H1 (cell line): ENCODE data around the gene ARHGAP22. TPM values are rescaled to one million over a fixed set of nuclear protein-coding genes. Genes with fewer than 3 reads are reported as not detected.

Experiments used
- CTCF ChIA-PET: fragments of 300-600 bp; sonication (Branson Sonifier 250); formaldehyde crosslinking; loops from one replicate; lab custom pipeline; 2021; ENCODE audit not compliant: partially characterized antibody; lab: Charles Lee
- POLR2A ChIA-PET: fragments of 300-600 bp; sonication (Branson Sonifier 250); formaldehyde crosslinking; loops from one replicate; lab custom pipeline; 2021; ENCODE audit warnings: inconsistent platforms; ENCODE audit not compliant: partially characterized antibody; lab: Charles Lee
- DNase-seq, 2 experiments: peaks; one replicate each; pipeline versions ENCODE4 v3.0.0 to v3.0.0-alpha.2; 2010 to 2022; ENCODE audit warnings: low spot score in 2 of 2, low read depth in 1 of 2, mixed read lengths in 1 of 2
- FAIRE-seq: peaks from 2 replicates; lab custom pipeline; 2011; peaks lifted over from hg19 to GRCh38; lab: Jason Lieb, UNC
- H2AFZ ChIP-seq: 2 replicates; pipeline ENCODE4 v1.8.1; 2012; ENCODE audit warnings: low read length, inconsistent platforms
- H2AK5ac ChIP-seq: 2 replicates; pipeline ENCODE4 v1.6.1; 2013; ENCODE audit warnings: low read depth, low read length
- H2BK120ac ChIP-seq: replicated peaks from 2 replicates; pipeline ENCODE3; 2013; ENCODE audit warnings: low read depth, low read length, inconsistent platforms
- H2BK12ac ChIP-seq: 2 replicates; pipeline ENCODE4 v1.6.1; 2013; ENCODE audit warnings: low read depth, low read length
- H2BK15ac ChIP-seq: 2 replicates; pipeline ENCODE4 v1.6.1; 2013; ENCODE audit warnings: low read length
- H2BK20ac ChIP-seq: 2 replicates; pipeline ENCODE4 v1.6.1; 2013; ENCODE audit warnings: low read length
- H2BK5ac ChIP-seq: 2 replicates; pipeline ENCODE4 v1.6.1; 2013; ENCODE audit warnings: low read depth, low read length
- H3K14ac ChIP-seq: 2 replicates; pipeline ENCODE4 v1.6.1; 2013; ENCODE audit warnings: inconsistent platforms; ENCODE audit not compliant: insufficient read length
- H3K18ac ChIP-seq: 2 replicates; pipeline ENCODE4 v1.6.1; 2013; ENCODE audit warnings: low read length; ENCODE audit errors: extremely low read depth
- H3K23ac ChIP-seq: 2 replicates; pipeline ENCODE4 v1.6.1; 2013; ENCODE audit warnings: inconsistent platforms; ENCODE audit not compliant: insufficient read length
- H3K23me2 ChIP-seq: 2 replicates; pipeline ENCODE4 v1.6.1; 2013; ENCODE audit warnings: low read depth, low read length
- H3K27ac ChIP-seq: 2 replicates; pipeline ENCODE4 v1.6.1; 2011; ENCODE audit warnings: low read depth, low read length, inconsistent platforms
- H3K27me3 ChIP-seq, 4 experiments: replicated peaks in 1 of 4; 1 replicate in 1 of 4; 2 replicates in 3 of 4; pipeline versions ENCODE4 v1.6.1 to v1.8.1; 2011 to 2013; ENCODE audit warnings: low read length in 3 of 4, mild to moderate bottlenecking in 3 of 4, inconsistent platforms in 2 of 4, mixed read lengths in 2 of 4, moderate library complexity in 1 of 4; ENCODE audit not compliant: control insufficient read depth in 3 of 4, insufficient read depth in 3 of 4; ENCODE audit errors: extremely low read depth in 1 of 4
- H3K36me3 ChIP-seq, 4 experiments: 2 replicates each; pipeline versions ENCODE4 v1.6.1 to v1.8.1; 2011 to 2013; ENCODE audit warnings: mild to moderate bottlenecking in 4 of 4, low read length in 3 of 4, moderate library complexity in 2 of 4, control low read depth in 1 of 4, inconsistent platforms in 1 of 4; ENCODE audit not compliant: insufficient read depth in 4 of 4, control insufficient read depth in 2 of 4
- H3K4ac ChIP-seq: replicated peaks from 2 replicates; pipeline ENCODE3; 2013; ENCODE audit warnings: low read length, low read depth, mixed read lengths, inconsistent platforms; ENCODE audit not compliant: insufficient read length
- H3K4me1 ChIP-seq, 4 experiments: replicated peaks in 1 of 4; 1 replicate in 1 of 4; 2 replicates in 3 of 4; pipeline versions ENCODE4 v1.6.1 to v1.8.1; 2011 to 2013; ENCODE audit warnings: low read length in 3 of 4, inconsistent platforms in 2 of 4, mixed read lengths in 1 of 4; ENCODE audit not compliant: insufficient read depth in 4 of 4, control insufficient read depth in 3 of 4
- H3K4me2 ChIP-seq, 2 experiments: 2 replicates each; pipeline versions ENCODE4 v1.6.1 to v1.8.1; 2011 to 2013; ENCODE audit warnings: low read depth in 2 of 2, low read length in 2 of 2, control low read depth in 1 of 2, inconsistent platforms in 1 of 2, mild to moderate bottlenecking in 1 of 2; ENCODE audit not compliant: insufficient read depth in 1 of 2
- H3K4me3 ChIP-seq, 4 experiments: fragments of 200-600, 300-600 bp in 1 of 4; sonication (generic), shearing (Covaris generic), sonication (Bioruptor Twin) in 1 of 4; 2 replicates each; pipeline versions ENCODE4 v1.5.1 to v1.8.1; 2011 to 2016; ENCODE audit warnings: low read length in 4 of 4, low read depth in 3 of 4, control low read depth in 2 of 4, inconsistent platforms in 2 of 4, mild to moderate bottlenecking in 2 of 4, mixed read lengths in 1 of 4, moderate library complexity in 1 of 4; ENCODE audit not compliant: insufficient read depth in 2 of 4; ENCODE audit errors: extremely low read depth in 1 of 4
- H3K56ac ChIP-seq: replicated peaks from 2 replicates; pipeline ENCODE3; 2013; ENCODE audit warnings: low read depth, mild to moderate bottlenecking, mixed read lengths, low read length, inconsistent platforms; ENCODE audit not compliant: insufficient read length
- H3K79me1 ChIP-seq: 2 replicates; pipeline ENCODE4 v1.6.1; 2013; ENCODE audit warnings: low read depth, low read length, control low read depth
- H3K79me2 ChIP-seq, 2 experiments: 2 replicates each; pipeline versions ENCODE4 v1.6.1 to v1.8.1; 2012 to 2013; ENCODE audit warnings: low read length in 2 of 2, mild to moderate bottlenecking in 2 of 2, inconsistent platforms in 1 of 2; ENCODE audit not compliant: insufficient read depth in 2 of 2, control insufficient read depth in 1 of 2
- H3K9ac ChIP-seq, 4 experiments: replicated peaks in 1 of 4; 1 replicate in 1 of 4; 2 replicates in 3 of 4; pipeline versions ENCODE4 v1.6.1 to v1.8.1; 2011 to 2013; ENCODE audit warnings: low read depth in 3 of 4, low read length in 3 of 4, control low read depth in 2 of 4, mild to moderate bottlenecking in 2 of 4, moderate library complexity in 2 of 4, inconsistent platforms in 1 of 4; ENCODE audit errors: extremely low read depth in 1 of 4
- H3K9me3 ChIP-seq, 2 experiments: 2 replicates each; pipeline versions ENCODE4 v1.6.1 to v1.8.1; 2012 to 2013; ENCODE audit warnings: mild to moderate bottlenecking in 2 of 2, moderate library complexity in 2 of 2, control low read depth in 1 of 2, inconsistent platforms in 1 of 2, low read depth in 1 of 2, low read length in 1 of 2, mixed read lengths in 1 of 2; ENCODE audit not compliant: insufficient read depth in 2 of 2
- H4K20me1 ChIP-seq, 2 experiments: replicated peaks in 1 of 2; 2 replicates each; pipeline versions ENCODE3 to v1.8.1; 2011 to 2013; ENCODE audit warnings: inconsistent platforms in 2 of 2, low read length in 2 of 2, mild to moderate bottlenecking in 1 of 2; ENCODE audit not compliant: insufficient read depth in 2 of 2, control insufficient read depth in 1 of 2
- H4K5ac ChIP-seq: 2 replicates; pipeline ENCODE4 v1.6.1; 2013; ENCODE audit warnings: low read length, low read depth, mixed read lengths, inconsistent platforms; ENCODE audit not compliant: insufficient read length
- H4K8ac ChIP-seq: 2 replicates; pipeline ENCODE4 v1.8.0; 2013; ENCODE audit warnings: mild to moderate bottlenecking, moderate library complexity, low read length, inconsistent platforms; ENCODE audit not compliant: insufficient read depth; ENCODE audit errors: extremely low read depth
- H4K91ac ChIP-seq: replicated peaks from 2 replicates; pipeline ENCODE3; 2013; ENCODE audit warnings: low read length, mixed read lengths, inconsistent platforms; ENCODE audit not compliant: insufficient read length
- EGR1 ChIP-seq: IDR thresholded peaks from 2 replicates; pipeline ENCODE4 v1.6.1; 2011; ENCODE audit warnings: low read depth, low read length, borderline replicate concordance
- JUN ChIP-seq: IDR thresholded peaks from 2 replicates; pipeline ENCODE4 v1.6.1; 2011; ENCODE audit warnings: low read depth, mild to moderate bottlenecking, improper control_type of control experiment, low read length
- MAFK ChIP-seq: IDR thresholded peaks from 2 replicates; pipeline ENCODE4 v1.6.1; 2012; ENCODE audit warnings: low read depth, mild to moderate bottlenecking, improper control_type of control experiment, low read length
- SUZ12 ChIP-seq: fragments of 200-600 bp; sonication (generic); IDR thresholded peaks from 2 replicates; pipeline ENCODE4 v1.6.1; 2012; ENCODE audit warnings: mild to moderate bottlenecking, inconsistent platforms, low read length, moderate library complexity, mixed read lengths
- WGBS, 2 experiments: shearing (Covaris generic) in 1 of 2; methylation state at CpG; one replicate each; pipeline versions ENCODE4 v1.1.6 to v1.1.7; 2013 to 2015; ENCODE audit warnings: low lambda C conversion rate in 2 of 2, mixed read lengths in 2 of 2, inconsistent platforms in 1 of 2, low coverage in 1 of 2, missing lambda C conversion rate in 1 of 2; ENCODE audit not compliant: insufficient replicate concordance in 2 of 2, insufficient coverage in 1 of 2, insufficient read length in 1 of 2; ENCODE audit errors: extremely low coverage in 1 of 2, missing lambda C conversion rate in 1 of 2; 5-methylcytosine and 5-hydroxymethylcytosine counted together
- polyA plus RNA-seq, 7 experiments: library from polyadenylated mRNA; depleted of rRNA in 3 of 7; stranded (reverse) in 5 of 7; unstranded in 2 of 7; fragments of >200 nt in 5 of 7; fragments of 200-250 nt in 2 of 7; gene quantifications; 1 replicate in 5 of 7; 2 replicates in 1 of 7; 4 replicates in 1 of 7; pipeline versions ENCODE4 v1.2.1 to v1.2.3, GENCODE V29; 2011 to 2013; ENCODE audit warnings: missing spikeins in 2 of 7, mixed read lengths in 2 of 7
- total RNA-seq: library from RNA; stranded (reverse); fragmentation: NEBNext Ultra II Directional; extraction: Animal tissue kit (Norgen Biotek cat#: 25700); gene quantifications from 2 replicates; pipeline ENCODE4 v1.2.1, GENCODE V29; 2021
- TF ChIP-seq, protein P1 (sequence below): IDR thresholded peaks from 2 replicates; pipeline ENCODE4 v1.6.1; 2012; ENCODE audit warnings: inconsistent platforms
- TF ChIP-seq, protein P2 (sequence below): IDR thresholded peaks from 2 replicates; pipeline ENCODE4 v1.6.1; 2012; ENCODE audit warnings: low read length, inconsistent platforms
- TF ChIP-seq, protein P3 (sequence below): IDR thresholded peaks from 2 replicates; pipeline ENCODE4 v1.6.1; 2012; ENCODE audit warnings: inconsistent platforms

The ARHGAP22 gene
- total and polyA plus RNA-seq, 2 of the 8 experiments (the other 6 are each of a cell fraction or from before 2014, with no cell fraction given), result 3.6 to 11.2 TPM

DNA sequence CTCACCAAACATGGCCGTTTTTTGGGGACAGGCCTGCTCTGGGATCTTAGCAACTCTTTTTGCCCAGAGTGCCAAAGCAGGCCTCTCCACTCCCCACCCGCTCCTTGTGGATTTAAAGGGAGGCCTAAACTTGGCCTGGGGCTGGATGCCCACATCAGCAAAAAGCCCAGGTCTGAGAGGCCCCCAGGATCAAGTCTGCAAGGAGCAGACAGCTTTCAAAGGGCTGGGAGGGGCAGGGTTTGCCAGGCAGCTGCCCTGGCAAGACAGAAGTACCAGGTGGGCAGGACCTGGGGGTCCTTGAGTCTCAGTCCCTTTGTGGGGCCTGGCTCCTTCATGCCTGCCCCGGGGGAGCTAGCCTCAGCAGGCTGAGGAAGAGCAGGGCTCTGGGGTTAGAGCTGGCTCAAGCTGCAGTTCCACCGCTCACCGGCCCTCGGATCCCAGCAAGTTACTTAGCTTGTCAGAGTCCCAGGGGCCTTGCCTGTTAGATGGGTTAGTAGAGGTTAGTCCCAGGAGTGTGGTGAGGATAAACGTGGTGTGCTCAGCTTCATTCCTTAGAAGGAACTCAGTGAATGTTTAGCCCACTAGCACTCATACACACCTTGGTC is 56.2 kb downstream of the ARHGAP22 start:
- Histone ChIP-seq H2BK12ac (no peak overlapping the region), H3K79me1 (no peaks in the 10 kb centered on the region), H3K14ac (no peak overlapping the region), H3K9ac (no peak overlapping the region), H2AK5ac (no peak overlapping the region), H3K23ac (no peak overlapping the region), H3K9me3 (no peaks in the 10 kb centered on the region; a peak in 1 of 4 replicates), H3K18ac (no peak overlapping the region), H4K91ac (no peak overlapping the region), H3K4ac (no peak overlapping the region), H3K79me2 (no peaks in the 10 kb centered on the region), H3K4me1 (peaks cover 0 to 8% (median 4%) of the 10 kb centered on the region in 4 experiments; a peak in 4 of 7 replicates), H4K5ac (no peak overlapping the region), H3K27me3 (no peaks in the 10 kb centered on the region; a peak in 1 of 7 replicates), H3K56ac (no peak overlapping the region), H3K36me3 (no peaks in the 10 kb centered on the region), H2BK120ac (no peak overlapping the region), H2BK15ac (no peak overlapping the region), H2BK20ac (no peak overlapping the region), H3K27ac (no peak overlapping the region), H4K20me1 (no peaks in the 10 kb centered on the region), H2BK5ac (no peak overlapping the region), H4K8ac (no peak overlapping the region), H3K4me3 (no peak overlapping the region), H3K4me2 (no peak overlapping the region), H2AFZ (no peak overlapping the region), H3K23me2 (no peaks in the 10 kb centered on the region; the same call in 1 of the 2 replicates)
- no peak for TF ChIP-seq EGR1
- TF ChIP-seq, protein P1, sequence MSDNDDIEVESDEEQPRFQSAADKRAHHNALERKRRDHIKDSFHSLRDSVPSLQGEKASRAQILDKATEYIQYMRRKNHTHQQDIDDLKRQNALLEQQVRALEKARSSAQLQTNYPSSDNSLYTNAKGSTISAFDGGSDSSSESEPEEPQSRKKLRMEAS, result no peak
- no peak for TF ChIP-seq JUN
- no peak for TF ChIP-seq MAFK
- TF ChIP-seq, protein P2, sequence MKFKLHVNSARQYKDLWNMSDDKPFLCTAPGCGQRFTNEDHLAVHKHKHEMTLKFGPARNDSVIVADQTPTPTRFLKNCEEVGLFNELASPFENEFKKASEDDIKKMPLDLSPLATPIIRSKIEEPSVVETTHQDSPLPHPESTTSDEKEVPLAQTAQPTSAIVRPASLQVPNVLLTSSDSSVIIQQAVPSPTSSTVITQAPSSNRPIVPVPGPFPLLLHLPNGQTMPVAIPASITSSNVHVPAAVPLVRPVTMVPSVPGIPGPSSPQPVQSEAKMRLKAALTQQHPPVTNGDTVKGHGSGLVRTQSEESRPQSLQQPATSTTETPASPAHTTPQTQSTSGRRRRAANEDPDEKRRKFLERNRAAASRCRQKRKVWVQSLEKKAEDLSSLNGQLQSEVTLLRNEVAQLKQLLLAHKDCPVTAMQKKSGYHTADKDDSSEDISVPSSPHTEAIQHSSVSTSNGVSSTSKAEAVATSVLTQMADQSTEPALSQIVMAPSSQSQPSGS, result no peak
- TF ChIP-seq, protein P3, sequence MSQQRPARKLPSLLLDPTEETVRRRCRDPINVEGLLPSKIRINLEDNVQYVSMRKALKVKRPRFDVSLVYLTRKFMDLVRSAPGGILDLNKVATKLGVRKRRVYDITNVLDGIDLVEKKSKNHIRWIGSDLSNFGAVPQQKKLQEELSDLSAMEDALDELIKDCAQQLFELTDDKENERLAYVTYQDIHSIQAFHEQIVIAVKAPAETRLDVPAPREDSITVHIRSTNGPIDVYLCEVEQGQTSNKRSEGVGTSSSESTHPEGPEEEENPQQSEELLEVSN, result no peak
- TF ChIP-seq SUZ12, result no peak
- DNase-seq (peak in 1 of 2 experiments; percentile 33), FAIRE-seq (no peak)
- ChIA-PET POLR2A (no interaction called here), CTCF (interaction anchor here (0.7 to 10.2 kb wide), 13 partner anchors 8 to 1550 kb away, joined by 3 to 127 read pairs (median 3); no protein-coding TSS in a partner anchor)
- WGBS, 2 experiments, result 92% methylated on average over 7 of the region's 7 CpGs; no CpG with 5 or more reads in 1 of the 2 experiments
